ENCODE results near the gene SKAP1. TPM values are rescaled to one million over a fixed set of nuclear protein-coding genes. Genes with fewer than 3 reads are reported as not detected.
A peak's percentile ranks its signal among the peaks of the same experiment; 100 is the strongest.

The SKAP1 gene
- total and polyA plus RNA-seq, 2 donors (not counting 1 experiment from before 2014, with no cell fraction given) = not detected

GRCh38 chr17:48179071-48179945 lies 250.7 kb downstream of the SKAP1 start:
- no peak overlapping the region for H2AFZ ChIP-seq (ENCODE audit: low read length)
- H3K27ac ChIP-seq (ENCODE audit: insufficient read depth, low read length) = no peak overlapping the region
- TF ChIP-seq EZH2 (IDR thresholded peaks at IDR 0.05; ENCODE audit: low read length, missing control alignments) (no peak), CTCF (conservative IDR thresholded peaks at IDR 0.05 in 1 of 2, IDR thresholded peaks at IDR 0.05 in 1 of 2; ENCODE audit: low read depth in 1 of 2, low read length in 2 of 2) (no peak)
- no peak overlapping the region for H3K4me3 ChIP-seq (replicated peaks in 1 of 4; ENCODE audit: control extremely low read depth in 1 of 4, insufficient read depth in 1 of 4, low read depth in 3 of 4, low read length in 4 of 4)
- no peaks in the 10 kb centered on the region for H3K9me3 ChIP-seq (ENCODE audit: control insufficient read depth, insufficient read depth, low read depth, low read length)
- peaks cover 24% of the 10 kb centered on the region for H3K27me3 ChIP-seq (ENCODE audit: control insufficient read depth, insufficient read depth, low read length)
- DNase-seq (ENCODE audit: low read depth in 2 of 2) = peak in 1 of 2 donors; percentile 68
- no peaks in the 10 kb centered on the region for H3K79me2 ChIP-seq (ENCODE audit: control insufficient read depth, insufficient read depth, low read length)
- H3K4me1 ChIP-seq (ENCODE audit: control insufficient read depth, extremely low read depth, insufficient read depth, low read length) = no peaks in the 10 kb centered on the region
- no peaks in the 10 kb centered on the region for H4K20me1 ChIP-seq (ENCODE audit: control insufficient read depth, extremely low read depth, insufficient read depth, low read length)
- H3K36me3 ChIP-seq (ENCODE audit: control insufficient read depth, insufficient read depth, low read length) = no peaks in the 10 kb centered on the region
- H3K9ac ChIP-seq (ENCODE audit: insufficient read depth, low read length) = no peak overlapping the region
- H3K4me2 ChIP-seq (ENCODE audit: extremely low read depth, insufficient read depth, low read length) = no peak overlapping the region

DNA sequence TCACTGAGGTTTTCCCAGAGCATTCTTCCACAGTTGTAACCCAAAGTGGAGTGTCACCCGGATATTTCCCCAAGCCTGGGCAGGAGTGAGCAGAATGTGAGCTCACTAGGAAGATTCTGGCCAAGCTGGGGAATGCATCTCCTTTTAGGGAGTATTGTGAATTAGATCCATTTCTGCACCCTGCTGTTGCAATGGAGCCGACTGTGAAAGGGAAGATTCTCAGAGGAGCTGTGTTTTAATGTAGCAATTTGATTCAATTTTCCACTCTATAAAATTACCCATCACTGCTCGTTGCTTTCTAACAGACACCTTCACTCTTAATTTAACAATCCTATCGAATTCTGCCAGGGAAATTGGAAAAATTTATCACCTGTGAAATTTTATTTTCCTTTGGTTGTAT lies 251.7 kb downstream of the SKAP1 start:
- Histone ChIP-seq H3K36me3 (ENCODE audit: control insufficient read depth, insufficient read depth, low read length) (no peaks in the 10 kb centered on the region), H3K79me2 (ENCODE audit: control insufficient read depth, insufficient read depth, low read length) (no peaks in the 10 kb centered on the region), H3K9ac (ENCODE audit: insufficient read depth, low read length) (no peak overlapping the region), H2AFZ (ENCODE audit: low read length) (no peak overlapping the region), H3K9me3 (ENCODE audit: control insufficient read depth, insufficient read depth, low read depth, low read length) (no peaks in the 10 kb centered on the region), H3K27me3 (ENCODE audit: control insufficient read depth, insufficient read depth, low read length) (peaks cover 24% of the 10 kb centered on the region), H3K4me3 (replicated peaks in 1 of 4; ENCODE audit: control extremely low read depth in 1 of 4, insufficient read depth in 1 of 4, low read depth in 3 of 4, low read length in 4 of 4) (no peak overlapping the region), H3K27ac (ENCODE audit: insufficient read depth, low read length) (no peak overlapping the region), H3K4me2 (ENCODE audit: extremely low read depth, insufficient read depth, low read length) (no peak overlapping the region), H3K4me1 (ENCODE audit: control insufficient read depth, extremely low read depth, insufficient read depth, low read length) (no peaks in the 10 kb centered on the region), H4K20me1 (ENCODE audit: control insufficient read depth, extremely low read depth, insufficient read depth, low read length) (no peaks in the 10 kb centered on the region)
- DNase-seq (ENCODE audit: low read depth in 2 of 2) = no peak
- TF ChIP-seq EZH2 (IDR thresholded peaks at IDR 0.05; ENCODE audit: low read length, missing control alignments) = no peak
- no peak for TF ChIP-seq CTCF (conservative IDR thresholded peaks at IDR 0.05 in 1 of 2, IDR thresholded peaks at IDR 0.05 in 1 of 2; ENCODE audit: low read depth in 1 of 2, low read length in 2 of 2)

DNA sequence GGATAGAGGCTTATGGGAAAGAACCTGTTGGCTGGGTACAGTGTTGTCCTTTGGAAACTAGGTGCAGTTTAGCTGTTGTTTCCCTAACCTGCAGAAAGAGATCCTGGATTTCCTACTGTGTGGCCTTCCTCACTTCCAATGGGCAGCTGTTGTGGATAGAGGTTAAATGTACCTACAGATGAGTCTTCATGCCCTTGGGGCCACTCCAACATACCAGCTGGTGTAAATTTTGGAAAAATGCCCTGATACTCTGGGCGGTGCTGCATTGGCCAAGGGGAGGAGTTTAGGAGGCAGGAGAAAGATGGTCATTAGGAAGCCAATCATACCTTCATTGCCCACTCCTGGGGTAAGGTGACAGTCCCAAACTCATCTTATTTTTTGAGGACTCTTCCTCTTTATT lies 252.2 kb downstream of the SKAP1 start:
- TF ChIP-seq CTCF (conservative IDR thresholded peaks at IDR 0.05 in 1 of 2, IDR thresholded peaks at IDR 0.05 in 1 of 2; ENCODE audit: low read depth in 1 of 2, low read length in 2 of 2) (no peak), EZH2 (IDR thresholded peaks at IDR 0.05; ENCODE audit: low read length, missing control alignments) (no peak)
- no peak overlapping the region for H2AFZ ChIP-seq (ENCODE audit: low read length)
- peaks cover 21% of the 10 kb centered on the region for H3K27me3 ChIP-seq (ENCODE audit: control insufficient read depth, insufficient read depth, low read length)
- no peaks in the 10 kb centered on the region for H3K4me1 ChIP-seq (ENCODE audit: control insufficient read depth, extremely low read depth, insufficient read depth, low read length)
- no peaks in the 10 kb centered on the region for H3K9me3 ChIP-seq (ENCODE audit: control insufficient read depth, insufficient read depth, low read depth, low read length)
- no peaks in the 10 kb centered on the region for H3K79me2 ChIP-seq (ENCODE audit: control insufficient read depth, insufficient read depth, low read length)
- H3K4me2 ChIP-seq (ENCODE audit: extremely low read depth, insufficient read depth, low read length) = no peak overlapping the region
- H4K20me1 ChIP-seq (ENCODE audit: control insufficient read depth, extremely low read depth, insufficient read depth, low read length) = no peaks in the 10 kb centered on the region
- no peak overlapping the region for H3K27ac ChIP-seq (ENCODE audit: insufficient read depth, low read length)
- no peaks in the 10 kb centered on the region for H3K36me3 ChIP-seq (ENCODE audit: control insufficient read depth, insufficient read depth, low read length)
- no peak overlapping the region for H3K4me3 ChIP-seq (replicated peaks in 1 of 4; ENCODE audit: control extremely low read depth in 1 of 4, insufficient read depth in 1 of 4, low read depth in 3 of 4, low read length in 4 of 4)
- H3K9ac ChIP-seq (ENCODE audit: insufficient read depth, low read length) = no peak overlapping the region
- no peak for DNase-seq (ENCODE audit: low read depth in 2 of 2)
